Measurements from ENCODE around the gene PARS2. TPM values are rescaled to one million over a fixed set of nuclear protein-coding genes. Genes with fewer than 3 reads are reported as not detected.

Gene PARS2
- total RNA-seq, 1 experiment from 2014 or later = 10.2 TPM

DNA sequence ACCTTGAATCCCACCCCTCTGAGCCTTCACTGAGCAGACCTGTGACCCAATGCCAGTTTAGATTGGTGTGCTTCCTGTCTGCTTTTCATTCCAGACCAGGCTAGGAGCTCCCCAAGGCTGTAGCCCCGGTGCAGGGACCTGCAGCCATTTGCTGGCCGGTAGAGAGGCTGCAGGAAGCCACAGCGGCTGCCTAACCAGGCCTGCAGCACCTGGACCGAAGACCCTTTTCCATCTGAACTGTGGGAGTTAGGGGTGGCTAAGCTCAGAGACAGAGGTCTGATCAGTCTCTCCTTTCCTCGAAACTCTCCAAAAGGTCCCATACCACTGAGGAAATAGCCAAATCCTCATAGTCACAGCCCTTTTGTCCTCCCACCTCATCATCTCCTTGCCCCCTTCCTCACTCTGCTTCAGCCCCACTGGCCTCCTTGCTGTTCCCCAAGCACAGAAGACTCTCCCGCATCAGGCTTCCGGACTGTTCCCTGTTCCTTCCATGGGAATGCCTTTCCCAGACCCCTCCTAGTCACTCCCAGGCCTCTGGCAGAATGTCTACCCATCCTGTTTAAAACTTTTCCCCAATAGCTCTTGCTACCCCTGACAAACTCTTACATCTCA lies 49.3 kb downstream of the PARS2 start:
- Histone ChIP-seq H3T11ph (ENCODE audit: low read length) (no peak overlapping the region), H3K27ac (ENCODE audit: insufficient read length, low read depth, low read length) (no peak overlapping the region), H2AFZ (ENCODE audit: low read length) (peak overlapping the region; percentile 93), H2BK20ac (ENCODE audit: low read depth, low read length, poor library complexity, severe bottlenecking) (no peak overlapping the region), H2AK5ac (ENCODE audit: insufficient read length, low read length) (no peak overlapping the region), H3K18ac (ENCODE audit: insufficient read length, low read depth, low read length) (no peak overlapping the region), H2BK15ac (ENCODE audit: low read depth, low read length) (no peak overlapping the region), H3K14ac (ENCODE audit: insufficient read depth, low read length) (no peak overlapping the region), H4K5ac (ENCODE audit: insufficient read length, low read depth, low read length) (no peak overlapping the region), H2BK120ac (ENCODE audit: low read depth, low read length, poor library complexity, severe bottlenecking) (no peak overlapping the region), H3K56ac (ENCODE audit: insufficient read length, low read depth, low read length) (no peak overlapping the region), H3K79me1 (ENCODE audit: insufficient read depth, low read depth, low read length, poor library complexity, severe bottlenecking) (peaks cover 2% of the 10 kb centered on the region), H3K27me3 (ENCODE audit: insufficient read depth, low read length) (no peaks in the 10 kb centered on the region), H3K23ac (ENCODE audit: insufficient read length, low read depth, low read length) (no peak overlapping the region), H2BK12ac (ENCODE audit: insufficient read length, low read depth, low read length) (no peak overlapping the region), H3K4me1 (ENCODE audit: insufficient read depth, low read length) (no peaks in the 10 kb centered on the region), H2BK5ac (ENCODE audit: insufficient read length, low read length) (no peak overlapping the region), H4K20me1 (ENCODE audit: control insufficient read depth, insufficient read depth, insufficient read length) (no peaks in the 10 kb centered on the region), H3K9ac (ENCODE audit: extremely low read depth, insufficient read length, low read length) (no peak overlapping the region), H3K9me3 (ENCODE audit: control insufficient read depth, low read depth, low read length) (no peaks in the 10 kb centered on the region), H3K79me2 (ENCODE audit: insufficient read depth, low read length) (no peaks in the 10 kb centered on the region), H3K23me2 (ENCODE audit: insufficient read length, low read depth, low read length, poor library complexity, severe bottlenecking) (peaks cover 7% of the 10 kb centered on the region), H4K91ac (ENCODE audit: insufficient read length, low read depth, low read length) (no peak overlapping the region), H3K4me2 (ENCODE audit: insufficient read depth, insufficient read length, low read length) (peak overlapping the region; percentile 94), H3K4ac (ENCODE audit: low read depth, low read length) (no peak overlapping the region), H4K8ac (replicated peaks; ENCODE audit: insufficient read length, low read depth, low read length) (peak overlapping the region; percentile 63)
- peaks cover 6 to 19% (median 16%) of the 10 kb centered on the region in 3 experiments; a peak in 6 of 7 replicates for H3K36me3 Mint-ChIP-seq (ENCODE audit: insufficient read depth in 1 of 3, low read depth in 3 of 3)
- no CpG with 5 or more reads among the region's 7 CpGs for WGBS (ENCODE audit: extremely low coverage, insufficient read length, low lambda C conversion rate)
- no peak for DNase-seq
- H3K9me3 Mint-ChIP-seq = no peaks in the 10 kb centered on the region
- peak overlapping the region; percentile 88 to 91 for H3K4me3 Mint-ChIP-seq
- TF ChIP-seq, protein P1, sequence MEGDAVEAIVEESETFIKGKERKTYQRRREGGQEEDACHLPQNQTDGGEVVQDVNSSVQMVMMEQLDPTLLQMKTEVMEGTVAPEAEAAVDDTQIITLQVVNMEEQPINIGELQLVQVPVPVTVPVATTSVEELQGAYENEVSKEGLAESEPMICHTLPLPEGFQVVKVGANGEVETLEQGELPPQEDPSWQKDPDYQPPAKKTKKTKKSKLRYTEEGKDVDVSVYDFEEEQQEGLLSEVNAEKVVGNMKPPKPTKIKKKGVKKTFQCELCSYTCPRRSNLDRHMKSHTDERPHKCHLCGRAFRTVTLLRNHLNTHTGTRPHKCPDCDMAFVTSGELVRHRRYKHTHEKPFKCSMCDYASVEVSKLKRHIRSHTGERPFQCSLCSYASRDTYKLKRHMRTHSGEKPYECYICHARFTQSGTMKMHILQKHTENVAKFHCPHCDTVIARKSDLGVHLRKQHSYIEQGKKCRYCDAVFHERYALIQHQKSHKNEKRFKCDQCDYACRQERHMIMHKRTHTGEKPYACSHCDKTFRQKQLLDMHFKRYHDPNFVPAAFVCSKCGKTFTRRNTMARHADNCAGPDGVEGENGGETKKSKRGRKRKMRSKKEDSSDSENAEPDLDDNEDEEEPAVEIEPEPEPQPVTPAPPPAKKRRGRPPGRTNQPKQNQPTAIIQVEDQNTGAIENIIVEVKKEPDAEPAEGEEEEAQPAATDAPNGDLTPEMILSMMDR (conservative IDR thresholded peaks at IDR 0.05) = no peak
- H3K27me3 Mint-ChIP-seq (ENCODE audit: low read depth) = peaks cover 36% of the 10 kb centered on the region
- no peak overlapping the region; a peak in 1 of 7 replicates for H3K27ac Mint-ChIP-seq
- peaks cover 13 to 14% of the 10 kb centered on the region in 2 experiments for H3K4me1 Mint-ChIP-seq
